Measurements from ENCODE around the gene CDC23.

- TF ChIP-seq SUZ12 (IDR thresholded peaks at IDR 0.05) (no peak), LEF1 (IDR thresholded peaks at IDR 0.05; ENCODE audit: borderline replicate concordance) (no peak), FOXM1 (IDR thresholded peaks at IDR 0.05; ENCODE audit: borderline replicate concordance) (no peak), SP1 (IDR thresholded peaks at IDR 0.05) (no peak), FOXK2 (IDR thresholded peaks at IDR 0.05) (no peak), PKNOX1 (IDR thresholded peaks at IDR 0.05) (no peak), NFRKB (IDR thresholded peaks at IDR 0.05) (no peak), ARNT (IDR thresholded peaks at IDR 0.05) (no peak)
Observed at GRCh38 chr5:138258704-138259292, 45.7 kb upstream of the CDC23 start.
